Right lung (tissue), 5 donors: Measurements from ENCODE around the gene ERBB4. TPM values are rescaled to one million over a fixed set of nuclear protein-coding genes. Genes with fewer than 3 reads are reported as not detected.
"Not testable (repeated sequence)": the region's sequence is repeated elsewhere in the genome, so short reads cannot be mapped to it uniquely, and the experiment has no call there.

Experiments
- DNase-seq, 2 donors: peaks; one replicate each; pipeline ENCODE4 v3.0.0-alpha.2; 2013
- polyA plus RNA-seq, 5 donors: library from polyadenylated mRNA; unstranded; fragments of 120-200 nt; gene quantifications; one replicate each; pipeline versions ENCODE4 v1.2.1 to v1.2.3, GENCODE V29; 2013; ENCODE audit warnings: inconsistent platforms in 1 of 5, low replicate concordance in 1 of 5; ENCODE audit not compliant: insufficient read length in 5 of 5, insufficient read depth in 1 of 5

ERBB4 gene
- polyA plus RNA-seq, 5 donors, result 0.90 to 1.9 (median 1.2) TPM

GRCh38 chr2:212147921-212148513 lies 390.6 kb downstream of the ERBB4 start:
- DNase-seq, result no peak

DNA sequence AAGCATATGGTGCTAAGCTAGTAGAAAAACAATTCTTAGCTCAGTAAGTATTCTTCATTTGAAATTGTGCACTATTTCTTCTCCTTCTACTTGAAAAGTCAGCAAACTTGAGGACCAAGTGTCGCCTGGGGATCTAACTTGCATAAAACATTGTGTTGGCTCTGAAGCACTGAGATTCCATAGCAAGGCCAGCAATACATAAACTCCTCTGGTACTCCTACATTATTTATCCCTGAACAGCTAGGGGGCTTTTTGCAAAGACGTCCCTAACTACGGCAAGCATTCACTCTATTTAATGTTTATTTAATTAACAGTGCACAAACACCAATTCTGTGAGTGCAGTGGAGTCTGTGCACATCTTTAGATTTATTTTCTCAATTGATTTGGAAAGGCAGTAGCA lies 392.2 kb downstream of the ERBB4 start:
- no peak for DNase-seq

- DNase-seq, result no peak
Observed at GRCh38 chr2:212145121-212145520, 393.5 kb downstream of the ERBB4 start.

DNA sequence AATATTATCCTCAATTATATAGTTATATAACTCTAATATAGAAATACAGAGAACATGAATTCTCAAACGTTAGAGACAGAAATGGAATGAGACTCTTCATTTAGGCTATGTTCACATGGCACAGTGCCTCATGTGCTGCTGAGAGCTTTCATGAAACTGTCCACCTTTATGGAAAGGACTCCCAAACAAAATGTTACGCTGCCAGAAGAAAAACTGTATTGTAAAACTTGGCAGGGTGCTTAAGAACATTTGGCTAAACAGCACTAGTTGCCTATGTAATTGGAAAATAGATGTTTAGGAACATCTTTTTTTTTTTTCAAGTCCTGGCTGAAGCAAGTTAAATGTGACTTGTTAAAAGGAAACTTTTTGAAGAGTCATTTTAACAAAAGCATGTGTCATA lies 396.0 kb downstream of the ERBB4 start:
- no peak for DNase-seq

GRCh38 chr2:212141499-212141898 lies 397.1 kb downstream of the ERBB4 start:
- DNase-seq, result no peak

DNA sequence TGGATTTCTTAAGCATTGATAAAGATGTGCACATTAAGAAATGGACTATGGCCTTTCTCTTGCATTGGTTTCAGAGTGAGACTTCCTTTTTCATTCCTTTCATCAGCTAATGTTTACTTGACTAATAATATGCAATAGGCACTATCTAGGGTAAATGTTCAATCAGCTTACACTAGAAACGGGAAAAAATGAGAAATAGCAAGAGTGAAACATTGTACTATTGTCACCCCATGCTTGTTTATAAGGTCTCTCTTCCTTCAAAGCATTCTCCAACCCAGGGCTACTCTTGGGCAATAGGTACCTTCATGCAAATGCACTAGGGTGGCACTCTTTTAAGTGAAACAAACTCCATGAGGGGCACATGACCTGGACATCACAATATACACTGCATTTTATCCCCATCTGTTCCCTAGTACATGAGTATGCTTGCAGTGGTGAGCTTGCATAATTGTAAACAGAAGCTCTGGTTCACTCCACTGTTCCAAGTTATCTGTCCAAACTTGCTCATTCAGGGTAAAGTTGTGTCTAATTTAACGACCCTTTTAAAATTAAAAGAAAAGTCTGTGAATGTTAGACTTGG lies 402.3 kb downstream of the ERBB4 start:
- no peak for DNase-seq

DNA sequence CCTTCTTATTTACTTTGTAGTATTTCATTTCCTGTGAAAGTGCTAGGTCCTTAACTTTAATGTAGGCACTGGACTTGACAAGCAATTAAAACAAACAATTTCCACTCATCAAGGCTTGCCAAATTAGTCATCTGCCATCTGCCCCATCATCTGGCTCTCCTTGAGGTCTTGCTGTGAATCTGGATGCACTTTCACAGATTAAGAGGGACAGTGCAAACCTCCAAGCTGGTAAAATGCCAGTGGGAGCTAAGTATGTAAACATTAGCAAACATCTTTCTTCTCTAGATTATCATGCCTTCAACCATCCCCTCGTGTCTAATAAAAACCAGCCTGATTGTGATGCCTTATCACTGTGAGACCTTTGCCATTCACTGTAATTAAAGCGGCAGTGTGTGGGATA lies 402.9 kb downstream of the ERBB4 start:
- no peak for DNase-seq

DNA sequence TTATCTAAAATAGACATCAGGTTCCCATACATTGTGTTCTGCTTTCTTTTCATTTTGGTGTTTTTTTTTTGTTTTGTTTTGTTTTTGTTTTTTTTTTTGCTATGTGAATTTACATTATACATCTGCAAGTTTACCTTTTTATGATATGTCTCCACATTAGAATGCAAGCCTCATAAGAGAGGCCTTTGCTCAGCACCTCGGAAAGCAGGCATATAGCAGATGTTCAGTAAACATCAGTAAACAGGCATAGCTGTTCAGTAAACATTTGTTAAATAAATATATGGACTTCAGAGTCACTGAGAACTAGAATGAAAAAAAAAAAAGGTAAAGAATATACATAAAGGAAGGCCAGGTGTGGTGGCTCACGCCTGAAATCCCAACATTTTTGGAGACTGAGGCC lies 405.3 kb downstream of the ERBB4 start:
- no peak for DNase-seq

DNA sequence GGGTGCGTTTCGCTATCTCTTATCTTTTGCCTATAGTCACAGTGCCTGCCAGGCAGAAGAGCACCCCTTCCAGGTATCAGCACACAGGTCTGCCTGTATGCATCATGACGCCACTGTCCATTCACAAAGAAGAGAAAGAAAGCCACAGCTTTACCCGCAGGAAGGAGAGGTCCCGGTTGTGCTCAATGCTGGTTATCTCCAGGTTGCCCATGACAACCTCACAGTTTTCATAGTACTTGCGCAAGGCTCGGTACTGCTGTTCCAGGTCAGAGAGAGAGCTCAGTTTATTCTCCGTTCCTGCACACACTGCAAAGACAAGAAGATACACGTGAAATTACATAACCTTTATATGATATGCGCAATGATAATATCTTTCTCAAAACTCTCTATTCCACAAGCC lies 414.0 kb downstream of the ERBB4 start:
- DNase-seq, result peak in 1 of 2 donors; percentile 13

DNA sequence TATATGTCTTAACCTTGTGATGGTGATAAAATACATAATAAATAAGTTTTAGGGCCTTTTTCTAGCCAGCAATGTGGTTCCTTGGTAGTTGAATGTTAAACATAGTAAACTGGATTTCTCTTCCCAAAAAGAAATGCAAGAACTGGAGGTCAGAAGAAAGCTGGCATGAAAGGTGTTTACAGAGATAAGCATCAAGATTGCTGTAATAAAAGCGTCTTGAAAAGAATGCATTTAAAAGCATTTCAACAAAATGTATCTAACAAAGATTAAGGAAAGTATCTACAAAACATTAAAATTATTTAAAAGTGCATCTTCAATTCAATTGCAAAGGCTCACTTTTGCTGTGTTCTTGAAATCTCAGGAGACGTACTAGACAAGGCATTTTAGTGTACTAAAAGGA lies 419.0 kb downstream of the ERBB4 start:
- DNase-seq, result no peak

GRCh38 chr2:212117926-212118325 lies 420.7 kb downstream of the ERBB4 start:
- no peak for DNase-seq

DNA sequence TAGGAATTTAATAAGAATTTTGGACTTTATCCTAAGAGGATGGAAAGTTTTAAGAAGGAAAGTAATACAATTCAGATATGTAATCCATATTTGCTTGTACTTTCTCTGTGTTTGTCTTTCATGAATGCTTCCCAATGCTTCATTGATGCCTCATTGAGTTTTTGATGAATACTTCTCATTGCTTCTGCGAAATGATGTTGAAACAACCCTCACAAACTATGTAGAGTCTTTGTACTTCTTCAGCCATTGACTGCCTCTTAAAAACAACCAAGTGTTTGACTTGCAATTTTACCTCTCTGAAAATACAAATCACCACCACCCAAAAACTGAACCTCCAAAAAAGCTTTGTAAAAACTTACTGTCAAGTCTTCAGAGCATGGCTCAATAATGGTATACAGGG lies 424.1 kb downstream of the ERBB4 start:
- DNase-seq, result no peak

DNA sequence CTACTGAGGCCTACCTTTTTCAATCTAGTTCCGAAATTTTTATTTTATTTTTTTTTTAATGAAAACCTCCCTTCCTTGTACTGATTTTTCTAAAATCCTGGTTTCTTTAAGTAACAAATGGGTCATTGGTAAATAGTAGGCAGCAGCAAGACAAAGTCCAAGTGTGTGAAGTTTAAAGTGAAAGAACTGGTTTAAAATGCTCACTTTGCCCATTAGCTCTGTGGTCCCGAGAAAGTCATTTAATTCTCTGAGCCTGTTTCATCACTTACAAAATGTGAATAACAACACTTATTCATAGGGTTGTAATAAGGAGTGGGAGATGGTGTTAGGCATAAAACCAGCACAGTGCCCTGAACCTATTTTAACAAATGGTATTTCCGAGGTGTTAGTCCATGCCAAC lies 426.2 kb downstream of the ERBB4 start:
- no peak for DNase-seq

DNA sequence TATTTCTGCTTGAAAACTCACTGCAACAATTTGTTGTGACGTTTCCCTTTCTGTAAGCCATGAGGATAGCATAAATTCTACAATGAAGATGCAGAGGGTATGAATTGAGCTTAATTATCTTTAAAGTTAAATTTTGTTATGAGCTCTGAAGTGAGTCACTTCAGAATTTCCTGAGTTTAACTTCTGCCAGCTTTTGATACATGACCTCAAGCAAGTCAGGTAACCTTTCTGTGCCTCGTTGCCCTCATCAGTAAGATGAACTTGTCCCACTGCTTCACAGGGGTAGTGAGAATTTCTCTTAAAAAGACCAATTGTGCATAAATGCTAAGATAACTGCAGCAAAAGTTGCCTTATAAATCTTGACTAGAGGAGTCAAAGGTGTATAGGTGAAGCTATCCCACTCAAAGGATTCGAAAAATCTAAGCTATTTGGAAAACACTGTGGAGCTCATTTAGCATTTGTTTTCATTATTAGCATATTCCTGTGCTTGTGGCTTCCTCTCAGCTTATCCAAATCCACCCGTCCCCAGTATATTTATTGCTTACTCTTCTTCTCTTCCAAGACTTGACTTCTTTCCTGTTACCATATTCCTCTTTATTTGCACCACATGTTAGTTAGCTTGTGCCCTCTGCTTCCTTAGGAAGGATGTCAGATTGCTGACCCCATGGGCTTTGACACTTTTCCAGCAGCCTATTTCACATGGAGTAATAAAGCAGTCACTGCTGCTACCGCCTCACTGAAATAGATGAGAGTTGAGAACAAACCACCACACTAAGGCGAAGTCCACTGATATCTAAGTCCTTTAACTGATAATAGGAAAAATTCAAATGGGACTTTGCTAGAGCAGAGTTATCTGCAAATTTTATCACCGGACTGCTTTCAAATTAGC lies 428.6 kb downstream of the ERBB4 start:
- DNase-seq, result no peak

DNA sequence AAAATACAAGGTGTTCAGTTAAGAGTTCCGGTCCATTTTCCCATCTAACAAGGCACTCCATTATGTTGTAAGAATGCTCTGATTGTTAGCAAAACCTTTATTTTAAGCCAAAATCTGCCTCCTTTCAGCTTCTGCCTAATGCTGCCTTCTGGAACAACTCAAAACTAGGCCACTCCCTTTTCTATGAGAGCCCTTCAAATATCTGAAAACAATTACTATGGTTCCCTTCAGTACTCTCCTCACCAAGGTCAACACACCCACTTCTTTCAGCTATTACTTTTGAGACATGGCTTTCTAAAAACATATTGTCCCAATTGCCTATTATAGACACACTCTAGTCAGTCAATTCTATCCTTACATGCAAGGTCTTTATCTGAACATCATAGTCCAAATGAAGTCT lies 429.4 kb downstream of the ERBB4 start:
- DNase-seq, result no peak

GRCh38 chr2:212107989-212108388 lies 430.6 kb downstream of the ERBB4 start:
- no peak for DNase-seq

DNA sequence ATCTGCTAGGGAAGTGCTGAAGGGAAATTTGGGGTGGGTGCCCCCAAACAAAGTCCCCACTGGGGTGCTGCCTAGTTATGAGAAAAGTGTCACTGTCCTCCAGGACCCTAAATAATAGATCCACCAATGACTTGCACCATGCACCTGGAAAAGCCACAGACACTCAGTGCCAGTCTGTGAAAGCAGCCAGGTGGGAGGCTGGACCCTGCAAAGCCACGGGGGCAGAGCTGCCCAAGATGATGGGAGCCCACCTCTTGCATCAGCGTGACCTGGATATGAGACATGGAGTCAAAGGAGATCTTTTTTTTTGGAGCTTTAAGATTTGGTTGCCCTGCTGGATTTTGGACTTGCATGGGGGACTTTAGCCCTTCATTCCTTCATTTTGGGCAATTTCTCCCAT lies 431.6 kb downstream of the ERBB4 start:
- no peak for DNase-seq

DNA sequence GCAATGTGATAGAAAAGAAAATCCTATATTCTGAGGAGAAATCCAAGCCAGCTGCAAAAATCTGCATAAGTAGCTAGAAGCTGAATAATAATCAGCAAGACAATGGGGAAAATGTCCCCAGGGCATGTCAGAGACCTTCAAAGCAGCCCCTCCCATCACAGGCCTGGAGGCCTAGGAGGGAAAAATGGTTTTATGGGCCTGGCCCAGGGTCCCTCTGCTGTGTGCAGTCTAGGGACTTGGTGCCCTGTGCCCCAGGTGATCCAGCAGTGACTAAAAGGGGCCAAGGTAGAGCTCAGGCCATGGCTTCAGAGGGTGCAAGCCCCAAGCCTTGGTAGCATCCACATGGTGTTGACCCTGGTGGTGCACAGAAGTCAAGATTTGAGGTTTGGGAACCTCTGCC lies 432.1 kb downstream of the ERBB4 start:
- DNase-seq, result not testable (repeated sequence)

DNA sequence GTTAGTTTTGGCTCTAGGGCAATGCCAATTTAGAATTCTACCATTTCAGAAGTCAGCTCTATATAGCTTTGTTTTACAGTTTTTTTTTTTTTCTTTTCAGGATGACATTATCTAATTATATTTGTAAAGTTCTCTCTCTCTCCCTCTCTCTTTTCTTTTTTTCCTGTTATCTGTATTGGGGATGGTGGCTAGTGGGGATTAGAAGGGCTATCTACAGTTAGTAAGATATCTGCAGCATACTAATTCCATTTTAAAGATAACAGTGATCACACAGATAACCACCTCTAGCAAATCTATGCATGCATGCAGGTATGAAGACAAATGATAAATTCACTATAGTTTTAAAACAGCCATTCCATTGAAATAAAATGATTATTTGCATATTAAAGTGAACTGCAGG lies 438.9 kb downstream of the ERBB4 start:
- no peak for DNase-seq

GRCh38 chr2:212098966-212099365 lies 439.6 kb downstream of the ERBB4 start:
- no peak for DNase-seq

DNA sequence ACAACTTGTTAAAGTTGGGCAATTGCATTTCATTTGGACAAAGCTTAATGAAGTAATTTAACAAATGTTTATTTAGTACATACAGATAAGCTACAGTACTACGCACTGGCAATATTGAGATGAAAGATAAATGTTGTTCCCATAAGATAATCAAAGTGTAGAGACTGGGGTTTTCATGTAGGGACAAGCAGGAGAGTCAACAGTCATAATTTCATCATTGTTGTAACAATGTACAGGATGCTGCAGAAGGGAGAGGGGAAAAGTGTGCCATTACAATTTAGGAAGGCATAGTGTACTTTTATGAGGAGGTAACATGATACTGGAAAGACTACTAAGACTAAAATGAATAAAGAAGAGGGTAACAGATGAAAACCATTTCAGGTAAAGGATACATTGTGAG lies 441.6 kb downstream of the ERBB4 start:
- no peak for DNase-seq

DNA sequence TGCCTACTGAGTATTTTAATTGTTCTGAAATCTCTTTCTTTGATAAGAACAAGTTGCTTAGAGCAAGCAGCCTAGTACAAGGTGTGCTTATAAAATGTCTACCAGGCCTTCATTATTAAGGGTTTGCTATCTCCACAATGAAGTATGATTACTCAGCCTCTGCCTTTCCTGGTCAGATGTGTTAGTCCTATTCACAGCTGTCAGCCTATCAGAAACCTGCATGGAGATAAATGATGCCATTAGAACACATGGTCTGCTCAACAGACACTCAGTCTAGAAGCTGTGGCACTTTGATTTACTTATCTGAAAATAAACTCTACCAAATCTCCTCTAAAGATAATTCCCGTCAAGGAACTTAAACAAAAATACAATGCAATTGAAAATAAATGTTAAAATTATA lies 448.7 kb downstream of the ERBB4 start:
- no peak for DNase-seq

GRCh38 chr2:212088353-212088752 lies 450.2 kb downstream of the ERBB4 start:
- DNase-seq, result no peak
